ENCODE results near the gene KDM3B.

DNA sequence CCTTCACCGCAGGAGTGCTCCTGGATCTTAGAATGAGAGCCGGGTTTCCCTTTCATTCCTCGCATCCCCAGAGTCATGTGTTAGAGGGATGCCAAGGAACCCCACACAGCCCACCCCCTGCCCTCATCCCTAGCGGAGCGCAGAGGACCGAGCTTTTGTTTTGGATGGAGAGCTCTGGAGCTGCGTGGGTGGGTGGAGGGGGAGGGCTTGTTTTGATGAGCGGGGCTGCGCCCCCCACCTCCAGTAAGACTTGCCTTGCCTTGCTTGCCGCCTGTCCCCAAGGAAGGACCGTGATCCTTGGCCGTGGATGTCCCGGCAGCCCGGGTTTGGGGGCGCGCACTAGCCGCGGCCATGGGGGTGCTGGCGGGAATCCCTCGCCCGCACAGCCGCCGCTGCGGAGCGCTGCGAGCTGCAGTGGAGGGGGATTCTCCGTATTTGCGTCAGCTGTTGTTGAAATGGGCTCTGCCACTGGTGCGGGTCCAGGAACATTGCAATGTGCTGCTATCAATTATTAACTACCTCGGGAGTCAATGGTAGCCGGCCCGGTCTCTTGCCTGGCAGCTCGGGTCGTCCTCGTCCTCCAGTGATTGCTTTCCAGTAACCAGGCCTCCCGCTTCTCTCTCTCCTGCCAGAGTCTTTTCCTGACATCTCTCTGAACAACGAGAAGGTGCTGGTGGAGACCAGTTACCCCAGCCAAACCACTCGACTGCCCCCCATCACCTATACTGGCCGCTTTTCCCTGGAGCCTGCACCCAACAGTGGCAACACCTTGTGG is 113.8 kb downstream of the KDM3B start:
- no peak for TF ChIP-seq TAF1 (IDR thresholded peaks at IDR 0.05; ENCODE audit: low read depth)
- no peak for TF ChIP-seq EP300 (IDR thresholded peaks at IDR 0.05; ENCODE audit: borderline replicate concordance)
- no peak for TF ChIP-seq EGR1 (IDR thresholded peaks at IDR 0.05)
- no peak for TF ChIP-seq CEBPB (IDR thresholded peaks at IDR 0.05)
- no peak for TF ChIP-seq RAD21 (IDR thresholded peaks at IDR 0.05; ENCODE audit: low read depth)
- TF ChIP-seq YY1 (IDR thresholded peaks at IDR 0.05; ENCODE audit: low read depth) = no peak
- TF ChIP-seq NFIC (IDR thresholded peaks at IDR 0.05) = no peak
- TF ChIP-seq, protein P1, sequence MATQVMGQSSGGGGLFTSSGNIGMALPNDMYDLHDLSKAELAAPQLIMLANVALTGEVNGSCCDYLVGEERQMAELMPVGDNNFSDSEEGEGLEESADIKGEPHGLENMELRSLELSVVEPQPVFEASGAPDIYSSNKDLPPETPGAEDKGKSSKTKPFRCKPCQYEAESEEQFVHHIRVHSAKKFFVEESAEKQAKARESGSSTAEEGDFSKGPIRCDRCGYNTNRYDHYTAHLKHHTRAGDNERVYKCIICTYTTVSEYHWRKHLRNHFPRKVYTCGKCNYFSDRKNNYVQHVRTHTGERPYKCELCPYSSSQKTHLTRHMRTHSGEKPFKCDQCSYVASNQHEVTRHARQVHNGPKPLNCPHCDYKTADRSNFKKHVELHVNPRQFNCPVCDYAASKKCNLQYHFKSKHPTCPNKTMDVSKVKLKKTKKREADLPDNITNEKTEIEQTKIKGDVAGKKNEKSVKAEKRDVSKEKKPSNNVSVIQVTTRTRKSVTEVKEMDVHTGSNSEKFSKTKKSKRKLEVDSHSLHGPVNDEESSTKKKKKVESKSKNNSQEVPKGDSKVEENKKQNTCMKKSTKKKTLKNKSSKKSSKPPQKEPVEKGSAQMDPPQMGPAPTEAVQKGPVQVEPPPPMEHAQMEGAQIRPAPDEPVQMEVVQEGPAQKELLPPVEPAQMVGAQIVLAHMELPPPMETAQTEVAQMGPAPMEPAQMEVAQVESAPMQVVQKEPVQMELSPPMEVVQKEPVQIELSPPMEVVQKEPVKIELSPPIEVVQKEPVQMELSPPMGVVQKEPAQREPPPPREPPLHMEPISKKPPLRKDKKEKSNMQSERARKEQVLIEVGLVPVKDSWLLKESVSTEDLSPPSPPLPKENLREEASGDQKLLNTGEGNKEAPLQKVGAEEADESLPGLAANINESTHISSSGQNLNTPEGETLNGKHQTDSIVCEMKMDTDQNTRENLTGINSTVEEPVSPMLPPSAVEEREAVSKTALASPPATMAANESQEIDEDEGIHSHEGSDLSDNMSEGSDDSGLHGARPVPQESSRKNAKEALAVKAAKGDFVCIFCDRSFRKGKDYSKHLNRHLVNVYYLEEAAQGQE (IDR thresholded peaks at IDR 0.05; ENCODE audit: low read depth) = no peak
- TF ChIP-seq, protein P2, sequence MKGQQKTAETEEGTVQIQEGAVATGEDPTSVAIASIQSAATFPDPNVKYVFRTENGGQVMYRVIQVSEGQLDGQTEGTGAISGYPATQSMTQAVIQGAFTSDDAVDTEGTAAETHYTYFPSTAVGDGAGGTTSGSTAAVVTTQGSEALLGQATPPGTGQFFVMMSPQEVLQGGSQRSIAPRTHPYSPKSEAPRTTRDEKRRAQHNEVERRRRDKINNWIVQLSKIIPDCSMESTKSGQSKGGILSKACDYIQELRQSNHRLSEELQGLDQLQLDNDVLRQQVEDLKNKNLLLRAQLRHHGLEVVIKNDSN (IDR thresholded peaks at IDR 0.05) = no peak
- no peak for TF ChIP-seq CREB1 (IDR thresholded peaks at IDR 0.05; ENCODE audit: low read depth)
- no peak for TF ChIP-seq FOXM1 (IDR thresholded peaks at IDR 0.05; ENCODE audit: borderline replicate concordance, low read depth)
- TF ChIP-seq ZBTB7A (IDR thresholded peaks at IDR 0.05; ENCODE audit: low read depth) = no peak
- no peak for TF ChIP-seq TEAD4 (IDR thresholded peaks at IDR 0.05)
- TF ChIP-seq, protein P3, sequence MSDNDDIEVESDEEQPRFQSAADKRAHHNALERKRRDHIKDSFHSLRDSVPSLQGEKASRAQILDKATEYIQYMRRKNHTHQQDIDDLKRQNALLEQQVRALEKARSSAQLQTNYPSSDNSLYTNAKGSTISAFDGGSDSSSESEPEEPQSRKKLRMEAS (IDR thresholded peaks at IDR 0.05) = no peak

Data from Ishikawa (cell line).